Upper lobe of left lung (tissue), 6 donors: Measurements from ENCODE around the gene SLC25A23. TPM values are rescaled to one million over a fixed set of nuclear protein-coding genes. Genes with fewer than 3 reads are reported as not detected.

Experiments
- ATAC-seq, 2 donors: fragments of 200-7000 bp; cut with Tn5 transposase; one replicate each; pipeline ENCODE4 v1.9.1; 2022; ENCODE audit warnings: mild to moderate bottlenecking in 2 of 2, moderate library complexity in 2 of 2; ENCODE audit not compliant: low FRiP score in 2 of 2
- DNase-seq, 2 donors: peaks; one replicate each; pipeline ENCODE4 v3.0.0-alpha.2; 2019 to 2020
- H3K27ac ChIP-seq, 4 donors: fragments of 200-600 bp; sonication (generic); one replicate each; pipeline ENCODE4 v1.5.1; 2016 to 2019
- H3K27me3 ChIP-seq, 4 donors: fragments of 200-600 bp; sonication (generic); one replicate each; pipeline ENCODE4 v1.5.1; 2017 to 2019
- H3K36me3 ChIP-seq, 4 donors: fragments of 200-600 bp; sonication (generic); one replicate each; pipeline ENCODE4 v1.5.1; 2016 to 2019
- H3K4me1 ChIP-seq, 4 donors: fragments of 200-600 bp; sonication (generic); one replicate each; pipeline ENCODE4 v1.5.1; 2018 to 2019
- H3K4me3 ChIP-seq, 4 donors: fragments of 200-600 bp; sonication (generic); one replicate each; pipeline ENCODE4 v1.5.1; 2017 to 2019; ENCODE audit warnings: mild to moderate bottlenecking in 2 of 4, moderate library complexity in 1 of 4
- H3K9me3 ChIP-seq, 4 donors: fragments of 200-600 bp; sonication (generic); one replicate each; pipeline ENCODE4 v1.5.1; 2018 to 2019
- EP300 ChIP-seq, 4 donors: sonication (generic); formaldehyde crosslinking; IDR thresholded peaks; one replicate each; pipeline ENCODE4 v1.5.1; 2017; ENCODE audit warnings: antibody characterized with exemption in 4 of 4, control low read depth in 2 of 4
- POLR2A ChIP-seq, 4 donors: fragments of 450-650 bp; IDR thresholded peaks; one replicate each; pipeline ENCODE4 v1.5.1; 2016 to 2017; ENCODE audit warnings: antibody characterized with exemption in 4 of 4, mild to moderate bottlenecking in 2 of 4
- POLR2AphosphoS5 ChIP-seq, 2 donors: sonication (generic); formaldehyde crosslinking; IDR thresholded peaks; one replicate each; pipeline ENCODE4 v1.5.1; 2017; ENCODE audit warnings: antibody characterized with exemption in 2 of 2
- WGBS, 2 donors: methylation state at CpG; one replicate each; pipeline ENCODE4 v1.1.5; 2017 to 2018; 5-methylcytosine and 5-hydroxymethylcytosine counted together
- total RNA-seq, 6 donors: library from RNA; depleted of rRNA in 4 of 6; stranded (reverse); fragments of >200 nt in 4 of 6; gene quantifications; one replicate each; pipeline versions ENCODE4 v1.1.0 to v1.2.1, GENCODE V29; 2016 to 2021
- TF ChIP-seq, protein P1 (sequence below), 6 experiments: fragments of 450-650 bp in 4 of 6; fragments of 200-600 bp in 2 of 6; sonication (generic) in 2 of 6; IDR thresholded peaks; one replicate each; pipeline ENCODE4 v1.5.1; 2016 to 2019; ENCODE audit warnings: antibody characterized with exemption in 6 of 6
- donor health status: DM: no; HTN: no; CAD: no; lungs with moderate emphysema.
- donor health status: DM: no; HTN: yes; CAD: no; lungs with severe emphysema.

SLC25A23 gene
- total RNA-seq, 6 donors from 2014 or later = 29.3 to 133 (median 64.5) TPM

DNA sequence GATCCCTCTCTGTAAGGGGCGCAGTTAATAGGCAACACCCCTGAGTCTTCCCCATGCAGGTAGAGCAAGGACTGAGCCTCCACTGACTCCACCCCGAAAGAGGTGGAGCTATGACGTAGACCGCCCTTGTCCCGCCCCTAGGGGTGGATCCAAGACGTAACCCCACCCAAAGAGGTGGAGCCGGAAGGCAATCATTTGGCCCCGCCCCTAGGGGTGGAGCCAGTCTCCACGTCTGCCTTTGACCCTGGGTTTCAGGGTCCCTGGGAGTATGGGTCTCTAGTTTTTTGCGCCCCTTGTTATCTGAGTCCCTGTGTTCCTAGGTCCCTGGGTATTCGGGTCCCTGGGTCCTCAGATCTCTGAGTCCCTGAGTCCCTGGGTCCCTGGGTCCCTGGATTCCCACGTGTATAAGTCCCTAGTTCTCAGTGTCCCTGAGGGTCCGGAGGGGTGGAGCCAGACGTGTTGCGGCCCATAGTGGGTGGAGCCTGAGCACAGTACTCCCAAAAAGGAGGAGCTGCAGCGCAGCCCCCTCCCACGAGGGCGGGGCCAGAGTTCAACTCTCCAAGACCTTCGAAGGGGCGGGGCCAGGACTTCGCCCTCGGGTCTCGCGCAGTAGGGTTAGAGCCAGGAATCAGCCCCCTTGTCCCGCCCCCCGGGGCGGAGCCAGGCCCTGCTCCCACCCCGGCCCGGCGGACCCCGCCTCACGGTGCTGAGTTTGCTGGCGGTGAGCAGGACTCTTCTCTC is 16.7 kb upstream of the SLC25A23 start:
- TF ChIP-seq POLR2A (IDR thresholded peaks at IDR 0.05) = no peak
- TF ChIP-seq POLR2AphosphoS5 (IDR thresholded peaks at IDR 0.05) = no peak
- no peak for TF ChIP-seq EP300 (IDR thresholded peaks at IDR 0.05)
- TF ChIP-seq, protein P1, sequence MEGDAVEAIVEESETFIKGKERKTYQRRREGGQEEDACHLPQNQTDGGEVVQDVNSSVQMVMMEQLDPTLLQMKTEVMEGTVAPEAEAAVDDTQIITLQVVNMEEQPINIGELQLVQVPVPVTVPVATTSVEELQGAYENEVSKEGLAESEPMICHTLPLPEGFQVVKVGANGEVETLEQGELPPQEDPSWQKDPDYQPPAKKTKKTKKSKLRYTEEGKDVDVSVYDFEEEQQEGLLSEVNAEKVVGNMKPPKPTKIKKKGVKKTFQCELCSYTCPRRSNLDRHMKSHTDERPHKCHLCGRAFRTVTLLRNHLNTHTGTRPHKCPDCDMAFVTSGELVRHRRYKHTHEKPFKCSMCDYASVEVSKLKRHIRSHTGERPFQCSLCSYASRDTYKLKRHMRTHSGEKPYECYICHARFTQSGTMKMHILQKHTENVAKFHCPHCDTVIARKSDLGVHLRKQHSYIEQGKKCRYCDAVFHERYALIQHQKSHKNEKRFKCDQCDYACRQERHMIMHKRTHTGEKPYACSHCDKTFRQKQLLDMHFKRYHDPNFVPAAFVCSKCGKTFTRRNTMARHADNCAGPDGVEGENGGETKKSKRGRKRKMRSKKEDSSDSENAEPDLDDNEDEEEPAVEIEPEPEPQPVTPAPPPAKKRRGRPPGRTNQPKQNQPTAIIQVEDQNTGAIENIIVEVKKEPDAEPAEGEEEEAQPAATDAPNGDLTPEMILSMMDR (IDR thresholded peaks at IDR 0.05) = no peak
- H3K4me3 ChIP-seq = peak overlapping the region in 3 of 4 donors; percentile 26 to 41 (median 27)

DNA sequence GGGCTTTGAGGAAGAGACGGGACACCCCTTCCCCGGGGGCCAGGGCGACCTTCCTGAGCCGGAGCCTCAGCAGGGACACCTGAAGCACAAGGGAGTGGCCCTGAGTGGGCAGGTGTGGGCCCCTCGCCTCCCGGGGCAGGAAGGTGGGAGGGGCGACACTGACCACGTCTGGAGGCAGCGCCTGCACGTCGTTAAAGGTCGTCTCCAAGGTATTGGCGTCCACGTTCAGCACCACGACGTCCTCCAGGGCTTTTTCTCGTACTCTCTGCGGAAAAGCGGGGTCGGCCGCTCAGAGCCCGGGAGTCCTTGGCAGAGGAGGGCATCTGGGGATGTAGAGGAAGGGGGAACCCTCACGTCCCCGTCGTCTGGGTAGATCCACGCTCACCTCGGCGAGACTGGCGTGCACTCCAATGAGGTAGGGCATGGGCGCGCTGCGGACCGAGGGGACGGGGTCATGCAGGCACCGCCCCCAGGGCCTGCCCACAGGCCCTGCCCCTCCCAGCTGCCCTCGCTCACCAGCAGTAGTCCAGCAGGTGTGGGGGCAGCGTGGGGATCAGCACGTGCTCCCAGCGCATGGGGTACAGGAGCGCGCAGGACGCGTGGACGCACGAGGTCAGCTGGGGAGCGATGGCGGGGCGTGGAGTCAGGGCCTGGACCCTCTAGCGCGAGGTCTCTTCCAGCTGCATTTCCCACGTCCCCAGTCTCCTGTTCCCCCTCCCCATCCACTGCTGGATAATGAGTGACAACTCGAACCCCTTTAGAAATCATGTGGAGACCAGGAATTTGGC is 15.9 kb upstream of the SLC25A23 start:
- H3K9me3 ChIP-seq = no peaks in the 10 kb centered on the region
- WGBS, 2 donors = 42 to 46% methylated on average over 30 to 46 of the region's 52 CpGs
- no peak overlapping the region for H3K27ac ChIP-seq
- ATAC-seq (peak; percentile 18 to 24), DNase-seq (peak; percentile 32 to 74)
- H3K4me3 ChIP-seq = peak overlapping the region; percentile 10 to 41 (median 26)
- H3K27me3 ChIP-seq = no peaks in the 10 kb centered on the region
- peaks cover 3 to 22% (median 12%) of the 10 kb centered on the region in 4 donors for H3K4me1 ChIP-seq
- peaks cover 0 to 7% (median 2%) of the 10 kb centered on the region in 4 donors for H3K36me3 ChIP-seq
- TF ChIP-seq POLR2AphosphoS5 (IDR thresholded peaks at IDR 0.05) = no peak
- TF ChIP-seq EP300 (IDR thresholded peaks at IDR 0.05) = no peak
- no peak for TF ChIP-seq POLR2A (IDR thresholded peaks at IDR 0.05)
- TF ChIP-seq, protein P1 (IDR thresholded peaks at IDR 0.05) = no peak

More for the DNA sequence above, 16.7 kb upstream of the SLC25A23 start:
- WGBS, 2 donors = 21 to 30% methylated on average over 2 to 15 of the region's 33 CpGs
- no peak overlapping the region for H3K27ac ChIP-seq
- ATAC-seq (peak; percentile 82 to 92), DNase-seq (peak; percentile 93 to 94)
- H3K4me1 ChIP-seq = peaks cover 3 to 22% (median 12%) of the 10 kb centered on the region in 4 donors
- H3K27me3 ChIP-seq = no peaks in the 10 kb centered on the region
- H3K36me3 ChIP-seq = peaks cover 0 to 7% (median 2%) of the 10 kb centered on the region in 4 donors
- no peaks in the 10 kb centered on the region for H3K9me3 ChIP-seq

DNA sequence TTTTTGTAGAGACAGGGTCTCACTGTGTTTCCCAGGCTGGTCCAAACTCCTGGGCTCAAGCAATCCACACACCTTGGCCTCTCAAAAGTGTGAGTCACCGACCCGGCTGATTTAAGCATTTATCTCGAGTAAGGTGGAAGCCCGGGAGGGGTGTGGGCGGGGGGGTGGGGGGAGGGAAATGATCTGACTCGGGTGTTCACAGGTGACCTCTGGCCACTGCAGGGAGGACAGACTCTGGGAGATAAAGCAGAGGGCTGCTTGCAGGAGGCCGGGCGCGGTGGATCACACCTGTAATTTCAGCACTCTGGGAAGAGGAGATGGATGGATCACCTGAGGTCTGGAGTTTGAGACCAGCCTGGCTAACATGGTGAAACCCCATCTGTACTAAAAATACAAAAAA is 14.1 kb upstream of the SLC25A23 start:
- H3K9me3 ChIP-seq = no peaks in the 10 kb centered on the region
- DNase-seq = peak in 1 of 2 donors; percentile 42
- 78% methylated on average over 8 of the region's 9 CpGs; no CpG with 5 or more reads in 1 of the 2 donors for WGBS, 2 donors
- TF ChIP-seq POLR2AphosphoS5 (IDR thresholded peaks at IDR 0.05) (no peak), EP300 (IDR thresholded peaks at IDR 0.05) (no peak), POLR2A (IDR thresholded peaks at IDR 0.05) (no peak)
- TF ChIP-seq, protein P1 (IDR thresholded peaks at IDR 0.05) = no peak
- H3K27me3 ChIP-seq = no peaks in the 10 kb centered on the region
- peaks cover 3 to 22% (median 12%) of the 10 kb centered on the region in 4 donors for H3K4me1 ChIP-seq
- H3K36me3 ChIP-seq = peaks cover 0 to 7% (median 2%) of the 10 kb centered on the region in 4 donors
- no peak for ATAC-seq
- no peak overlapping the region for H3K27ac ChIP-seq
- no peak overlapping the region for H3K4me3 ChIP-seq

DNA sequence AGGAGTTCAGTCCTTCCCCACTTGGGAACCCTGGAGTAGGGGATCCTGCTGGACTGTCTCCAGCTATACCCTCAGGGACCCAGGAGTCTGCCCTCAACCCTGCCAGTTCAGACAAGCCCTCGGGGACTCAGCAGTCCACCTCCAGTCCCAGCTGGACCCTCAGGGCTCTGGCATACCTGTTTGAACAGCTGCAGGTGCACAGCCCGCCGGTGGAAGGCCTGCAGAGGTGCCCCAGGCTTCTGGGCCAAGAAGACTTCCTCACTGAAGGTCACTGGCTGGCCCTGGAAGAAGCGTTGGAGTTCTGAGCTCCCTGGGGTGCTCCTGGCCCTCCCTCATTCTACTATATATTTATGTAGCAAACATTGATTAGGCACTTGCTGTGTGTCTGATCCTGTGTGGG is 13.1 kb upstream of the SLC25A23 start:
- no peaks in the 10 kb centered on the region for H3K9me3 ChIP-seq
- WGBS, 2 donors = 61 to 85% methylated on average over 3 to 4 of the region's 4 CpGs
- H3K36me3 ChIP-seq = peaks cover 0 to 7% (median 6%) of the 10 kb centered on the region in 4 donors
- no peak for ATAC-seq
- H3K4me1 ChIP-seq = peaks cover 3 to 22% (median 12%) of the 10 kb centered on the region in 4 donors
- DNase-seq = no peak
- no peak overlapping the region for H3K27ac ChIP-seq
- no peak overlapping the region for H3K4me3 ChIP-seq
- H3K27me3 ChIP-seq = no peaks in the 10 kb centered on the region
- TF ChIP-seq, protein P1 (IDR thresholded peaks at IDR 0.05) = no peak
- TF ChIP-seq POLR2AphosphoS5 (IDR thresholded peaks at IDR 0.05) = no peak
- TF ChIP-seq EP300 (IDR thresholded peaks at IDR 0.05) = no peak
- TF ChIP-seq POLR2A (IDR thresholded peaks at IDR 0.05) = no peak
